GM12864 (cell line): ENCODE measurements around the gene MAGI2.

Source experiments
- DNase-seq: peaks from one replicate; pipeline ENCODE4 v3.0.0-alpha.2; 2011; ENCODE audit warnings: low read depth
- H3K4me3 ChIP-seq: 2 replicates; pipeline ENCODE4 v1.5.1; 2011; ENCODE audit warnings: mild to moderate bottlenecking, low read depth, low read length, control low read depth
- TF ChIP-seq, protein P1 (sequence below): IDR thresholded peaks from 2 replicates; pipeline ENCODE4 v1.5.1; 2011; ENCODE audit warnings: low read depth, mild to moderate bottlenecking, moderate library complexity, low read length, control low read depth, inconsistent platforms; ENCODE audit errors: missing control alignments

The MAGI2 gene

GRCh38 chr7:79400222-79400621 is 53.2 kb downstream of the MAGI2 start:
- TF ChIP-seq, protein P1, sequence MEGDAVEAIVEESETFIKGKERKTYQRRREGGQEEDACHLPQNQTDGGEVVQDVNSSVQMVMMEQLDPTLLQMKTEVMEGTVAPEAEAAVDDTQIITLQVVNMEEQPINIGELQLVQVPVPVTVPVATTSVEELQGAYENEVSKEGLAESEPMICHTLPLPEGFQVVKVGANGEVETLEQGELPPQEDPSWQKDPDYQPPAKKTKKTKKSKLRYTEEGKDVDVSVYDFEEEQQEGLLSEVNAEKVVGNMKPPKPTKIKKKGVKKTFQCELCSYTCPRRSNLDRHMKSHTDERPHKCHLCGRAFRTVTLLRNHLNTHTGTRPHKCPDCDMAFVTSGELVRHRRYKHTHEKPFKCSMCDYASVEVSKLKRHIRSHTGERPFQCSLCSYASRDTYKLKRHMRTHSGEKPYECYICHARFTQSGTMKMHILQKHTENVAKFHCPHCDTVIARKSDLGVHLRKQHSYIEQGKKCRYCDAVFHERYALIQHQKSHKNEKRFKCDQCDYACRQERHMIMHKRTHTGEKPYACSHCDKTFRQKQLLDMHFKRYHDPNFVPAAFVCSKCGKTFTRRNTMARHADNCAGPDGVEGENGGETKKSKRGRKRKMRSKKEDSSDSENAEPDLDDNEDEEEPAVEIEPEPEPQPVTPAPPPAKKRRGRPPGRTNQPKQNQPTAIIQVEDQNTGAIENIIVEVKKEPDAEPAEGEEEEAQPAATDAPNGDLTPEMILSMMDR, result no peak
- DNase-seq, result no peak
- H3K4me3 ChIP-seq, result no peak overlapping the region

- H3K4me3 ChIP-seq, result no peak overlapping the region
- DNase-seq, result no peak
- TF ChIP-seq, protein P1, result no peak
These were observed 55.2 kb downstream of the MAGI2 start for GRCh38 chr7:79398138-79398749.

GRCh38 chr7:79386688-79387422 is 66.6 kb downstream of the MAGI2 start:
- no peak overlapping the region for H3K4me3 ChIP-seq
- TF ChIP-seq, protein P1, result no peak
- DNase-seq, result no peak

- no peak for DNase-seq
- TF ChIP-seq, protein P1, result no peak
- H3K4me3 ChIP-seq, result no peak overlapping the region
These were observed 71.5 kb downstream of the MAGI2 start for GRCh38 chr7:79381921-79382320.

GRCh38 chr7:79377097-79377496 is 76.4 kb downstream of the MAGI2 start:
- TF ChIP-seq, protein P1, result no peak
- no peak overlapping the region for H3K4me3 ChIP-seq
- no peak for DNase-seq

GRCh38 chr7:79376299-79377025 is 77.0 kb downstream of the MAGI2 start:
- H3K4me3 ChIP-seq, result no peak overlapping the region
- TF ChIP-seq, protein P1, result no peak
- no peak for DNase-seq
